Measurements from ENCODE around the gene HSD3B2. TPM values are rescaled to one million over a fixed set of nuclear protein-coding genes. Genes with fewer than 3 reads are reported as not detected.

Gene HSD3B2
- total and polyA plus RNA-seq, 2 experiments from 2014 or later = not detected

GRCh38 chr1:119442756-119443155 is 27.8 kb downstream of the HSD3B2 start (continued):
- TF ChIP-seq CTCF (conservative IDR thresholded peaks at IDR 0.05; ENCODE audit: low read depth in 2 of 2) = no peak
- no peak for TF ChIP-seq STAT1 (IDR thresholded peaks at IDR 0.05; ENCODE audit: unreplicated experiment)

- H3K79me2 ChIP-seq (replicated peaks; ENCODE audit: insufficient read depth) = no peaks in the 10 kb centered on the region
- H3K9me2 ChIP-seq (ENCODE audit: insufficient read depth) = no peaks in the 10 kb centered on the region
- H3K27me3 ChIP-seq (ENCODE audit: insufficient read depth) = no peaks in the 10 kb centered on the region
- Mint-ChIP-seq H3K27ac (no peak overlapping the region), H3K4me1 (peaks cover 14% of the 10 kb centered on the region), H3K36me3 (ENCODE audit: low read depth) (no peaks in the 10 kb centered on the region), H3K9me3 (no peaks in the 10 kb centered on the region), H3K27me3 (ENCODE audit: insufficient read depth, low read depth, poor library complexity) (peaks cover 4% of the 10 kb centered on the region), H3K4me3 (no peak overlapping the region)
- H4K20me1 ChIP-seq (replicated peaks; ENCODE audit: insufficient read depth) = no peaks in the 10 kb centered on the region
- no peak overlapping the region for H3K4me2 ChIP-seq
- DNase-seq (ENCODE audit: low spot score) (no peak), ATAC-seq (no peak)
- H2AFZ ChIP-seq = no peak overlapping the region
- H3K27ac ChIP-seq (ENCODE audit: low read depth) = no peak overlapping the region
- H3K4me3 ChIP-seq = no peak overlapping the region
- peaks cover 11% of the 10 kb centered on the region for H3K4me1 ChIP-seq (ENCODE audit: insufficient read depth)
- no peaks in the 10 kb centered on the region for H3K36me3 ChIP-seq (ENCODE audit: insufficient read depth)
- H3F3A ChIP-seq (replicated peaks; ENCODE audit: low read depth) = no peaks in the 10 kb centered on the region
- no peak for TF ChIP-seq JUNB (IDR thresholded peaks at IDR 0.05; ENCODE audit: unreplicated experiment)
- no peak for TF ChIP-seq ZNF462 (CRISPR knock-in tag; IDR thresholded peaks at IDR 0.05)
- TF ChIP-seq ZNF331 (CRISPR knock-in tag; IDR thresholded peaks at IDR 0.05; ENCODE audit: low read depth) = no peak
- no peak for TF ChIP-seq ZNF114 (CRISPR knock-in tag; IDR thresholded peaks at IDR 0.05)
- TF ChIP-seq EZH2phosphoT487 (IDR thresholded peaks at IDR 0.05; ENCODE audit: unreplicated experiment) = no peak
- no peak for TF ChIP-seq ETS1 (IDR thresholded peaks at IDR 0.05)
- no peak for TF ChIP-seq POLR2AphosphoS5 (IDR thresholded peaks at IDR 0.05; ENCODE audit: low read depth)
- no peak for TF ChIP-seq CTCF (conservative IDR thresholded peaks at IDR 0.05; ENCODE audit: low read depth in 2 of 2)
- no peak for TF ChIP-seq EZH2 (IDR thresholded peaks at IDR 0.05; ENCODE audit: low read depth, unreplicated experiment)
- no peak for TF ChIP-seq REST (IDR thresholded peaks at IDR 0.05; ENCODE audit: unreplicated experiment)
Measured at GRCh38 chr1:119446321-119446720, 31.4 kb downstream of the HSD3B2 start.
